Measurements from ENCODE around the gene MATN4. TPM values are rescaled to one million over a fixed set of nuclear protein-coding genes. Genes with fewer than 3 reads are reported as not detected.
A peak's percentile ranks its signal among the peaks of the same experiment; 100 is the strongest.

The MATN4 gene
- total and polyA plus RNA-seq, 2 of the 13 experiments (the other 11 are each of a cell fraction or from before 2014, with no cell fraction given) = not detected

- TF ChIP-seq MLX (CRISPR knock-in tag; IDR thresholded peaks at IDR 0.05) (0 out of 2 replicates have a peak, but pooled peaks have one; percentile 11), TBL1XR1 (IDR thresholded peaks at IDR 0.05; ENCODE audit: borderline replicate concordance, low read length, partially characterized antibody) (no peak), MXD3 (CRISPR knock-in tag; IDR thresholded peaks at IDR 0.05) (no peak), ZNF550 (CRISPR knock-in tag; IDR thresholded peaks at IDR 0.05; ENCODE audit: borderline replicate concordance) (no peak), HMG20B (CRISPR knock-in tag; conservative IDR thresholded peaks at IDR 0.05) (no peak), KAT2B (IDR thresholded peaks at IDR 0.05; ENCODE audit: borderline replicate concordance, low read depth, low read length) (no peak), RAD21 (CRISPR knock-in tag; IDR thresholded peaks at IDR 0.05) (peak; percentile 40; the same call in 1 of the 2 replicates), LCORL (IDR thresholded peaks at IDR 0.05) (no peak), LCORL (CRISPR knock-in tag; IDR thresholded peaks at IDR 0.05) (peak; percentile 63; the same call in 1 of the 2 replicates), ZBTB4 (CRISPR knock-in tag; IDR thresholded peaks at IDR 0.05; ENCODE audit: borderline replicate concordance) (no peak; the same call in 1 of the 2 replicates), KDM4B (CRISPR knock-in tag; IDR thresholded peaks at IDR 0.05) (0 out of 2 replicates have a peak, but pooled peaks have one; percentile 4), GZF1 (CRISPR knock-in tag; IDR thresholded peaks at IDR 0.05) (no peak), ZNF768 (CRISPR knock-in tag; IDR thresholded peaks at IDR 0.05) (0 out of 2 replicates have a peak, but pooled peaks have one; percentile 38), FOSL2 (CRISPR knock-in tag; IDR thresholded peaks at IDR 0.05) (peak; percentile 61; the same call in 1 of the 2 replicates), RELA (CRISPR knock-in tag; IDR thresholded peaks at IDR 0.05) (no peak), BRCA1 (CRISPR knock-in tag; IDR thresholded peaks at IDR 0.05) (no peak), KLF12 (CRISPR knock-in tag; IDR thresholded peaks at IDR 0.05; ENCODE audit: borderline replicate concordance) (peak; percentile 29; the same call in 1 of the 2 replicates), ZFP36 (IDR thresholded peaks at IDR 0.05; ENCODE audit: borderline replicate concordance, low read depth, low read length, partially characterized antibody) (no peak), ARID2 (CRISPR knock-in tag; IDR thresholded peaks at IDR 0.05; ENCODE audit: borderline replicate concordance) (no peak), ETV5 (CRISPR knock-in tag; IDR thresholded peaks at IDR 0.05; ENCODE audit: borderline replicate concordance) (no peak; the same call in 1 of the 2 replicates), RXRA (CRISPR knock-in tag; IDR thresholded peaks at IDR 0.05) (0 out of 2 replicates have a peak, but pooled peaks have one; percentile 20), MIER2 (CRISPR knock-in tag; IDR thresholded peaks at IDR 0.05) (no peak), HOXA5 (CRISPR knock-in tag; IDR thresholded peaks at IDR 0.05) (no peak), ZNF720 (CRISPR knock-in tag; IDR thresholded peaks at IDR 0.05) (no peak), RBAK (CRISPR knock-in tag; IDR thresholded peaks at IDR 0.05) (no peak)
Observed at GRCh38 chr20:45336530-45337366, 28.6 kb upstream of the MATN4 start (continued).
